Measurements from ENCODE around the gene COL24A1. TPM values are rescaled to one million over a fixed set of nuclear protein-coding genes. Genes with fewer than 3 reads are reported as not detected.

Gene COL24A1
- total and polyA plus RNA-seq, 2 of the 13 experiments (the other 11 are each of a cell fraction or from before 2014, with no cell fraction given) = 0.04 to 0.13 TPM

DNA sequence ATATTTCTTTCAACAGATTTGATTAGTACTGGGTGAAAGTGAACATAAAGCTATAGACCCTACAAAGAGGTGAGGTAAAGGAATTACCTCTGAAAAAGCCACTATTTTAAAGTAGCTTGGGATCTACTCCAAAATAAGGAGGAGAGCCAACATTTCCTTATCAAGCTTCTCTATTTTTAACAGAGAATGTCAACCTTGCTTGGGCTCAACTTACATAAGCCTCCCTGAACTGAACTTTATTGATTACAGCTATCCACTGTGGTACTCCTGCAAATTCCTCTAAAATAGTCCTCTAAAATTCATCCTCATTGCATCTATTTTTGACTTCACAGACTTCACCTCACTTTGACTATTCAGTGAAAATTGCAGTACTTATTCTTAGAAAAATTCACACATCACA, 458.7 kb downstream of the COL24A1 start:
- no TSS peak for BruUV-seq (replicated peaks)
- DNase-seq (ENCODE audit: low spot score) = no peak
- peaks cover 1 to 18% of the 10 kb centered on the region in 2 experiments; a peak in 2 of 5 replicates for H3K36me3 ChIP-seq (replicated peaks in 1 of 2; ENCODE audit: control insufficient read depth in 1 of 2, insufficient read depth in 2 of 2, low read length in 2 of 2)
- no peak for FAIRE-seq
- H3K27ac ChIP-seq (ENCODE audit: extremely low read length, insufficient read depth, low read length) = no peak overlapping the region
- H3K9me3 ChIP-seq (ENCODE audit: low read length) = no peaks in the 10 kb centered on the region
- no peak overlapping the region for H3K4me2 ChIP-seq (ENCODE audit: low read depth, low read length)
- POLR2A ChIA-PET = interaction anchor here (1.1 kb wide), 1 partner anchor 10 kb away, joined by 3 read pairs; the partner anchor contains the start of gene ZNHIT6
- intact Hi-C loops (cut with micrococcal nuclease; ENCODE audit: unreplicated experiment) (no loop called here), in situ Hi-C loops (cut with HindIII; ENCODE audit: extremely low pct_ligation_motif_present, low pct_unique_long_range_greater_than_20kb) (loop anchor here (10.0 kb wide), 2 partner anchors 93 to 383 kb away; no protein-coding TSS in a partner anchor)
- ATAC-seq = no peak
- no peak overlapping the region for H3K9ac ChIP-seq (ENCODE audit: insufficient read depth, low read depth, low read length)
- H2AFZ ChIP-seq (ENCODE audit: low read length) = no peak overlapping the region
- no peak for TF ChIP-seq ZNF33B (CRISPR knock-in tag; IDR thresholded peaks at IDR 0.05)
- TF ChIP-seq, protein P1, sequence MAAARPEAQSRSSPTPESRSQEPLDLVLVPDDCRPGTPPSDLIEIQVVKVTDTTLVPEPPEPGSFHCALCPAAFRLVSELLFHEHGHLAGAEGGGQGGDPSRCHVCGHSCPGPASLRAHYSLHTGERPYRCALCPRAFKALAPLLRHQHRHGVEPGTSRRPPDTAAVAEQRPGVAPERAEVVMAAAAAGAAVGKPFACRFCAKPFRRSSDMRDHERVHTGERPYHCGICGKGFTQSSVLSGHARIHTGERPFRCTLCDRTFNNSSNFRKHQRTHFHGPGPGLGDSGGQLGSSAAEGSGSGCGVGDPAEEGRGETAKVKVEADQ (CRISPR knock-in tag; IDR thresholded peaks at IDR 0.05; ENCODE audit: borderline replicate concordance) = no peak
- TF ChIP-seq RFX3 (CRISPR knock-in tag; IDR thresholded peaks at IDR 0.05) = no peak
- TF ChIP-seq ZNF7 (CRISPR knock-in tag; IDR thresholded peaks at IDR 0.05) = no peak
- TF ChIP-seq POLR2A (IDR thresholded peaks at IDR 0.05; ENCODE audit: insufficient read depth in 1 of 2, low read depth in 2 of 2, low read length in 2 of 2) = no peak
- no peak for TF ChIP-seq SOX6 (IDR thresholded peaks at IDR 0.05)
- TF ChIP-seq SOX6 (CRISPR knock-in tag; IDR thresholded peaks at IDR 0.05) = no peak
- TF ChIP-seq ZBTB10 (CRISPR knock-in tag; IDR thresholded peaks at IDR 0.05; ENCODE audit: borderline replicate concordance) = no peak
- no peak for TF ChIP-seq ZNF687 (CRISPR knock-in tag; IDR thresholded peaks at IDR 0.05)
- TF ChIP-seq TBL1XR1 (IDR thresholded peaks at IDR 0.05; ENCODE audit: borderline replicate concordance, low read length, partially characterized antibody) = no peak
- no peak for TF ChIP-seq PAF1 (CRISPR knock-in tag; IDR thresholded peaks at IDR 0.05)
- no peak for TF ChIP-seq ZNF3 (CRISPR knock-in tag; IDR thresholded peaks at IDR 0.05)
- peaks cover 8% of the 10 kb centered on the region; the same call in 1 of the 2 replicates for H3K4me1 ChIP-seq (ENCODE audit: insufficient read depth, low read length)
- H4K20me1 ChIP-seq (ENCODE audit: insufficient read depth, low read length) = no peaks in the 10 kb centered on the region
- H3K27me3 ChIP-seq (ENCODE audit: control insufficient read depth in 1 of 2, insufficient read depth in 2 of 2, low read length in 2 of 2) = no peaks in the 10 kb centered on the region; a peak in 1 of 5 replicates
- CTCF ChIA-PET (ENCODE audit: low intra/inter-chr PET ratio, low total read pairs) = no interaction called here
- H3K4me3 ChIP-seq (replicated peaks in 1 of 3; ENCODE audit: insufficient read depth in 1 of 3, low read depth in 2 of 3, low read length in 3 of 3) = no peak overlapping the region
- peaks cover 2% of the 10 kb centered on the region for H3K79me2 ChIP-seq (ENCODE audit: insufficient read depth, low read length)
